Caco-2 (cell line): ENCODE data around the gene DIAPH3. TPM values are rescaled to one million over a fixed set of nuclear protein-coding genes. Genes with fewer than 3 reads are reported as not detected.

Source experiments
- BruUV-seq: library from RNA; stranded (reverse); fragments of 400-500 nt; replicated peaks from 2 replicates; lab custom pipeline; 2021; lab: Mats Ljungman, UMichigan
- CTCF ChIA-PET: fragments of 300-600 bp; sonication (Branson Sonifier 250); formaldehyde crosslinking; loops from one replicate; lab custom pipeline; 2022; ENCODE audit warnings: antibody characterized with exemption; lab: Charles Lee
- POLR2A ChIA-PET: fragments of 300-600 bp; sonication (Branson Sonifier 250); formaldehyde crosslinking; loops from one replicate; lab custom pipeline; 2022; ENCODE audit warnings: antibody characterized with exemption; lab: Charles Lee
- DNase-seq, 2 experiments: peaks; one replicate each; pipeline versions ENCODE4 v3.0.0 to v3.0.0-alpha.2; 2020 to 2022
- H3K27me3 ChIP-seq: replicated peaks from 2 replicates; pipeline ENCODE4 v1.6.0; 2011; ENCODE audit warnings: low read length; ENCODE audit not compliant: control insufficient read depth, insufficient read depth
- H3K36me3 ChIP-seq: 2 replicates; pipeline ENCODE4 v1.5.1; 2011; ENCODE audit warnings: low read length; ENCODE audit not compliant: control insufficient read depth, insufficient read depth
- H3K4me1 ChIP-seq: fragments of 250-450 bp; sonication (Bioruptor Pico); 2 replicates; pipeline ENCODE4 v1.5.1; 2020; ENCODE audit warnings: mild to moderate bottlenecking
- H3K4me3 ChIP-seq: 2 replicates; pipeline ENCODE4 v1.5.1; 2011; ENCODE audit warnings: low read depth, mild to moderate bottlenecking, control low read depth, low read length
- H3K9me3 ChIP-seq: fragments of 250-450 bp; sonication (Bioruptor Pico); 2 replicates; pipeline ENCODE4 v1.5.1; 2020; ENCODE audit warnings: mild to moderate bottlenecking, moderate library complexity
- H3K27ac Mint-ChIP-seq: one replicate; pipeline ENCODE4 v1.8.0; 2022; ENCODE audit warnings: mixed read lengths; ENCODE audit not compliant: unreplicated experiment
- H3K27me3 Mint-ChIP-seq: one replicate; pipeline ENCODE4 v1.8.0; 2022; ENCODE audit warnings: mixed read lengths; ENCODE audit not compliant: insufficient read depth, unreplicated experiment
- H3K36me3 Mint-ChIP-seq: one replicate; pipeline ENCODE4 v1.8.0; 2022; ENCODE audit warnings: mild to moderate bottlenecking, mixed read lengths; ENCODE audit not compliant: insufficient read depth, unreplicated experiment
- H3K4me1 Mint-ChIP-seq: one replicate; pipeline ENCODE4 v1.8.0; 2022; ENCODE audit warnings: low read depth, mixed read lengths; ENCODE audit not compliant: unreplicated experiment
- H3K4me3 Mint-ChIP-seq: one replicate; pipeline ENCODE4 v1.8.0; 2022; ENCODE audit warnings: mild to moderate bottlenecking, moderate library complexity, mixed read lengths; ENCODE audit not compliant: unreplicated experiment
- H3K9me3 Mint-ChIP-seq: one replicate; pipeline ENCODE4 v1.8.0; 2022; ENCODE audit warnings: mixed read lengths; ENCODE audit not compliant: unreplicated experiment
- intact Hi-C: fragments of 100-400 bp; cut with micrococcal nuclease; formaldehyde crosslinking; loops from one replicate; pipeline ENCODE4 v1.10.0; 2022; ENCODE audit not compliant: unreplicated experiment
- total RNA-seq: library from RNA; stranded (reverse); gene quantifications from 2 replicates; pipeline ENCODE4 v1.2.3, GENCODE V29; 2022
- TF ChIP-seq, protein P1 (sequence below), 2 experiments: fragments of 200-600 bp in 1 of 2; IDR thresholded peaks; 1 replicate in 1 of 2; 2 replicates in 1 of 2; pipeline versions ENCODE4 v1.5.1 to v1.8.0; 2011 to 2022; ENCODE audit warnings: antibody characterized with exemption in 1 of 2, control low read depth in 1 of 2, inconsistent platforms in 1 of 2, low read depth in 1 of 2, low read length in 1 of 2, mild to moderate bottlenecking in 1 of 2, moderate library complexity in 1 of 2; ENCODE audit not compliant: insufficient read depth in 1 of 2, severe bottlenecking in 1 of 2, unreplicated experiment in 1 of 2

Gene DIAPH3
- total RNA-seq, 1 experiment from 2014 or later, result 60.6 TPM

DNA sequence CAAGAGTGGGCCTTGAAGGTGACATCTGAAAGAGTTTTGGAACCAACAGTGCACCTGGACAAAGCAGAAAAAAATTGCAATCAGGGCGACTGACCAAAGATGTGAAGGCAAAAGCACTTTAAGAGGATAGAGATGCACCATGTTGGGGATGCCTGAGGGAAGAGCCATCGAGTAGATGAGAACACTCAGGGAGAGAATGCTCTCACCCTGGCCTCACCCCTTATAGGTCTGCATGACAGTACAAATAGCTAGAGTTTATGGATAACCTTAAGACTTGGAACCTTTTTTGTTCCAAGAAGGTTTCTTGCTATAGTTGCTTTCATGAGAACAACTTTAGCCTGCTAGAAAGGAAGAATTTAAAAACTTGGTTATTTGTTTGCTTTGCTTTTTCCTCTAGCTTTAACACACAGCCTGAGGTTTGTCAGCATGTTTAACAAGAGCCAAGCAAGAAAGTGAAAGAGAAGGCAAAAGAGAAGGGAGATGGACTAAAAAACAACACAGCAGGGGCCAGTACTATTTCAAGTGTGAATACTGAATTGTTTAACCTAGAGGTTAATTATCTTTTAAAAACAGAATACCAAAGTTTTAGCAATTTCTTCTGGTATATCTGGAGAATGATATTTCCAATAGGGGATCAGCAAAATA lies 418.9 kb downstream of the DIAPH3 start:
- Histone ChIP-seq H3K9me3 (no peaks in the 10 kb centered on the region), H3K36me3 (no peaks in the 10 kb centered on the region), H3K27me3 (no peaks in the 10 kb centered on the region), H3K4me1 (peaks cover 30% of the 10 kb centered on the region), H3K4me3 (no peak overlapping the region)
- peaks cover 25% of the 10 kb centered on the region for H3K36me3 Mint-ChIP-seq
- H3K27me3 Mint-ChIP-seq, result no peaks in the 10 kb centered on the region
- ChIA-PET POLR2A (no interaction called here), CTCF (no interaction called here)
- TF ChIP-seq, protein P1, sequence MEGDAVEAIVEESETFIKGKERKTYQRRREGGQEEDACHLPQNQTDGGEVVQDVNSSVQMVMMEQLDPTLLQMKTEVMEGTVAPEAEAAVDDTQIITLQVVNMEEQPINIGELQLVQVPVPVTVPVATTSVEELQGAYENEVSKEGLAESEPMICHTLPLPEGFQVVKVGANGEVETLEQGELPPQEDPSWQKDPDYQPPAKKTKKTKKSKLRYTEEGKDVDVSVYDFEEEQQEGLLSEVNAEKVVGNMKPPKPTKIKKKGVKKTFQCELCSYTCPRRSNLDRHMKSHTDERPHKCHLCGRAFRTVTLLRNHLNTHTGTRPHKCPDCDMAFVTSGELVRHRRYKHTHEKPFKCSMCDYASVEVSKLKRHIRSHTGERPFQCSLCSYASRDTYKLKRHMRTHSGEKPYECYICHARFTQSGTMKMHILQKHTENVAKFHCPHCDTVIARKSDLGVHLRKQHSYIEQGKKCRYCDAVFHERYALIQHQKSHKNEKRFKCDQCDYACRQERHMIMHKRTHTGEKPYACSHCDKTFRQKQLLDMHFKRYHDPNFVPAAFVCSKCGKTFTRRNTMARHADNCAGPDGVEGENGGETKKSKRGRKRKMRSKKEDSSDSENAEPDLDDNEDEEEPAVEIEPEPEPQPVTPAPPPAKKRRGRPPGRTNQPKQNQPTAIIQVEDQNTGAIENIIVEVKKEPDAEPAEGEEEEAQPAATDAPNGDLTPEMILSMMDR (IDR thresholded peaks at IDR 0.05; ENCODE audit: insufficient read depth in 1 of 2, low read depth in 1 of 2, low read length in 1 of 2, severe bottlenecking in 1 of 2, unreplicated experiment in 1 of 2), result no peak
- peaks cover 18% of the 10 kb centered on the region for H3K4me1 Mint-ChIP-seq
- H3K9me3 Mint-ChIP-seq, result peaks cover 18% of the 10 kb centered on the region
- BruUV-seq, result no TSS peak
- no peak for DNase-seq
- H3K4me3 Mint-ChIP-seq, result no peak overlapping the region
- intact Hi-C loops, result loop anchor here (2.0 kb wide), 1 partner anchor 54 kb away; no protein-coding TSS in a partner anchor
- peak overlapping the region; percentile 32 for H3K27ac Mint-ChIP-seq

DNA sequence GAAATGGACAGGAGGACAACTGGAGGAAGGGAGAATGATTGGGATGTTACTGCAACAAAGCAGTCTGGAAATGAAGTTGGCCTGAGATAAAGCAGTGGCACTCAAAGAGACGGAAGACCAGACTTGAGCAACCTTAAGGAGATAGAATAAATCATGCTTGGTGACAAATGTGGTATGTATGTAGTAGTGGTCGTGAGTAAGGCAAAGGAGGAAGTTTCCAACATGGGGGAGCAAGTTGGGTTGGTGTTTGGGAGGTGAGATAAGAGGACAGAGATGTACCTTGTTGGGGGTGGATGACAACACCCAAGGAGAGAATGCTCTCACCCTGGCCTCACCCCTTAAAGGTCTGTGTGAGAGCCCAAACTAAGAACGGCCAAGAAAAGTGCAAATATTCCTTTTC lies 420.5 kb downstream of the DIAPH3 start:
- ChIA-PET POLR2A (no interaction called here), CTCF (no interaction called here)
- Mint-ChIP-seq H3K27ac (peak overlapping the region; percentile 9), H3K36me3 (peaks cover 20% of the 10 kb centered on the region), H3K4me3 (no peak overlapping the region), H3K9me3 (peaks cover 18% of the 10 kb centered on the region), H3K27me3 (no peaks in the 10 kb centered on the region), H3K4me1 (peaks cover 25% of the 10 kb centered on the region)
- no peaks in the 10 kb centered on the region for H3K36me3 ChIP-seq
- H3K9me3 ChIP-seq, result no peaks in the 10 kb centered on the region
- peaks cover 24% of the 10 kb centered on the region for H3K4me1 ChIP-seq
- BruUV-seq, result no TSS peak
- DNase-seq, result no peak
- H3K4me3 ChIP-seq, result no peak overlapping the region
- TF ChIP-seq, protein P1 (IDR thresholded peaks at IDR 0.05; ENCODE audit: insufficient read depth in 1 of 2, low read depth in 1 of 2, low read length in 1 of 2, severe bottlenecking in 1 of 2, unreplicated experiment in 1 of 2), result no peak
- H3K27me3 ChIP-seq, result no peaks in the 10 kb centered on the region
- intact Hi-C loops, result no loop called here

DNA sequence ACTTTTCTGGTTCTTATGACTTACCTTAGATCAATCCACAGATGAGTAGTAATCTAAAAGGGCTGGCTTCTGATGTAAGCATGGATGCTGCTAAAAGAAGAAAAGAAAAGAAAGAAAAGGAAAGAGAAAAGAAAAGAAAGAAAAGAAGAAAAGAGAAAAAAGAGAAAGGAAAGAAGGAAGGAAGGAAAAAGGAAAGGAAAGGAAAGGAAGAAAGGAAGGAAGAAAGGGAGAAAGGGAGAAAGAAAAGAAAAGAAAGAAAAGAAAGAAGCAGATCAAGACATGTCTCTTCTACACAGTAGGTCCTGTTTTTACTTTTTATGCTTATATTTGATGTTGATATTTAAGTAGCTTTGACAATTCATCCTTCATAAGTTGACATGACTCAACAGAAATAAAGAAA lies 421.3 kb downstream of the DIAPH3 start:
- Histone ChIP-seq H3K4me1 (peaks cover 18% of the 10 kb centered on the region), H3K27me3 (no peaks in the 10 kb centered on the region), H3K4me3 (no peak overlapping the region), H3K36me3 (no peaks in the 10 kb centered on the region), H3K9me3 (no peaks in the 10 kb centered on the region)
- H3K27ac Mint-ChIP-seq, result peak overlapping the region; percentile 2
- ChIA-PET CTCF (no interaction called here), POLR2A (no interaction called here)
- BruUV-seq, result no TSS peak
- DNase-seq, result no peak
- intact Hi-C loops, result no loop called here
- H3K36me3 Mint-ChIP-seq, result peaks cover 16% of the 10 kb centered on the region
- H3K27me3 Mint-ChIP-seq, result no peaks in the 10 kb centered on the region
- TF ChIP-seq, protein P1 (IDR thresholded peaks at IDR 0.05; ENCODE audit: insufficient read depth in 1 of 2, low read depth in 1 of 2, low read length in 1 of 2, severe bottlenecking in 1 of 2, unreplicated experiment in 1 of 2), result no peak
- peaks cover 18% of the 10 kb centered on the region for H3K9me3 Mint-ChIP-seq
- H3K4me3 Mint-ChIP-seq, result no peak overlapping the region
- H3K4me1 Mint-ChIP-seq, result peaks cover 20% of the 10 kb centered on the region
